Activated CD8-positive, alpha-beta T cell treated with anti-CD3 and anti-CD28 coated beads for 36 hours (primary cell): Measurements from ENCODE around the gene THRB. TPM values are rescaled to one million over a fixed set of nuclear protein-coding genes. Genes with fewer than 3 reads are reported as not detected.

ENCODE experiments used
- ATAC-seq: fragments of 200-7000 bp; cut with Tn5 transposase; one replicate; pipeline ENCODE4 v1.10.0; 2021; ENCODE audit warnings: mild to moderate bottlenecking, moderate library complexity
- CTCF ChIA-PET: fragments of 350-600 bp; sonication (Branson Sonifier 250); formaldehyde crosslinking; loops from one replicate; lab custom pipeline; 2021; ENCODE audit warnings: antibody characterized with exemption; lab: Charles Lee
- POLR2A ChIA-PET: fragments of 350-600 bp; sonication (Branson Sonifier 250); formaldehyde crosslinking; loops from one replicate; lab custom pipeline; 2021; ENCODE audit warnings: antibody characterized with exemption; lab: Charles Lee
- DNase-seq: peaks from one replicate; pipeline ENCODE4 v3.0.0-alpha.2; 2020
- H3K27ac Mint-ChIP-seq: one replicate; pipeline ENCODE4 v1.8.0; 2021; ENCODE audit warnings: mild to moderate bottlenecking, mixed read lengths
- H3K27me3 Mint-ChIP-seq: one replicate; pipeline ENCODE4 v1.8.0; 2021; ENCODE audit warnings: mixed read lengths
- H3K36me3 Mint-ChIP-seq: one replicate; pipeline ENCODE4 v1.8.0; 2021; ENCODE audit warnings: low read depth, mixed read lengths
- H3K4me1 Mint-ChIP-seq: one replicate; pipeline ENCODE4 v1.8.0; 2021; ENCODE audit warnings: low read depth, mixed read lengths
- H3K4me3 Mint-ChIP-seq: one replicate; pipeline ENCODE4 v1.8.0; 2021; ENCODE audit warnings: mild to moderate bottlenecking, moderate library complexity, mixed read lengths
- H3K9me3 Mint-ChIP-seq: one replicate; pipeline ENCODE4 v1.8.0; 2021; ENCODE audit warnings: mixed read lengths
- intact Hi-C: fragments of 100-400 bp; cut with micrococcal nuclease; formaldehyde crosslinking; loops from one replicate; pipeline ENCODE4 v1.10.0; 2022
- total RNA-seq, 2 experiments: library from RNA; stranded (reverse); gene quantifications; one replicate each; pipeline ENCODE4 v1.2.3, GENCODE V29; 2021
- TF ChIP-seq, protein P1 (sequence below): fragments of 200-600 bp; IDR thresholded peaks from one replicate; pipeline ENCODE4 v1.8.0; 2022; ENCODE audit warnings: antibody characterized with exemption, mild to moderate bottlenecking

The THRB gene
- total RNA-seq, 2 experiments from 2014 or later: not detected

DNA sequence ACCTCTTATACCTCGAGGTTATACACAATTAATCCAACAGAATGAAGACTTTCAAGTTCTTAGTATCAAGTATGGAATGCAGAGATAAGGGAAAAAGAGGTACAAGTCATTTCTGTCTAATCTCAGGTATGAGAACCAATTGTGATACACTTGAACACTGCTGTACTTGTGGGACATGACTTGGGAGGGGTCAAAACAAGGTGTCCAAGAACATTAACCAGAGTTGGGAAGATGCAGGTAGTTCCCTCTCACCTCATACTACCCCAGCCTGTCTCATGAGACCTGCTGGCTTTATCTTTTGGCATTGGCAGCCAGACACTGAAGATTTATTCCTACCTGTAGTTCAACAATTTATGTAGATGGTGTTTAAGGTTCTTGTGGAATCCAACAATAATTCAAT, 339.9 kb downstream of the THRB start:
- DNase-seq (no peak), ATAC-seq (no peak)
- CTCF ChIA-PET: no interaction called here
- Mint-ChIP-seq H3K27me3 (peaks cover 4% of the 10 kb centered on the region), H3K9me3 (no peaks in the 10 kb centered on the region), H3K4me3 (no peak overlapping the region), H3K36me3 (no peaks in the 10 kb centered on the region), H3K4me1 (peaks cover 8% of the 10 kb centered on the region), H3K27ac (no peak overlapping the region)
- intact Hi-C loops: no loop called here
- POLR2A ChIA-PET: no interaction called here
- TF ChIP-seq, protein P1, sequence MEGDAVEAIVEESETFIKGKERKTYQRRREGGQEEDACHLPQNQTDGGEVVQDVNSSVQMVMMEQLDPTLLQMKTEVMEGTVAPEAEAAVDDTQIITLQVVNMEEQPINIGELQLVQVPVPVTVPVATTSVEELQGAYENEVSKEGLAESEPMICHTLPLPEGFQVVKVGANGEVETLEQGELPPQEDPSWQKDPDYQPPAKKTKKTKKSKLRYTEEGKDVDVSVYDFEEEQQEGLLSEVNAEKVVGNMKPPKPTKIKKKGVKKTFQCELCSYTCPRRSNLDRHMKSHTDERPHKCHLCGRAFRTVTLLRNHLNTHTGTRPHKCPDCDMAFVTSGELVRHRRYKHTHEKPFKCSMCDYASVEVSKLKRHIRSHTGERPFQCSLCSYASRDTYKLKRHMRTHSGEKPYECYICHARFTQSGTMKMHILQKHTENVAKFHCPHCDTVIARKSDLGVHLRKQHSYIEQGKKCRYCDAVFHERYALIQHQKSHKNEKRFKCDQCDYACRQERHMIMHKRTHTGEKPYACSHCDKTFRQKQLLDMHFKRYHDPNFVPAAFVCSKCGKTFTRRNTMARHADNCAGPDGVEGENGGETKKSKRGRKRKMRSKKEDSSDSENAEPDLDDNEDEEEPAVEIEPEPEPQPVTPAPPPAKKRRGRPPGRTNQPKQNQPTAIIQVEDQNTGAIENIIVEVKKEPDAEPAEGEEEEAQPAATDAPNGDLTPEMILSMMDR: no peak

DNA sequence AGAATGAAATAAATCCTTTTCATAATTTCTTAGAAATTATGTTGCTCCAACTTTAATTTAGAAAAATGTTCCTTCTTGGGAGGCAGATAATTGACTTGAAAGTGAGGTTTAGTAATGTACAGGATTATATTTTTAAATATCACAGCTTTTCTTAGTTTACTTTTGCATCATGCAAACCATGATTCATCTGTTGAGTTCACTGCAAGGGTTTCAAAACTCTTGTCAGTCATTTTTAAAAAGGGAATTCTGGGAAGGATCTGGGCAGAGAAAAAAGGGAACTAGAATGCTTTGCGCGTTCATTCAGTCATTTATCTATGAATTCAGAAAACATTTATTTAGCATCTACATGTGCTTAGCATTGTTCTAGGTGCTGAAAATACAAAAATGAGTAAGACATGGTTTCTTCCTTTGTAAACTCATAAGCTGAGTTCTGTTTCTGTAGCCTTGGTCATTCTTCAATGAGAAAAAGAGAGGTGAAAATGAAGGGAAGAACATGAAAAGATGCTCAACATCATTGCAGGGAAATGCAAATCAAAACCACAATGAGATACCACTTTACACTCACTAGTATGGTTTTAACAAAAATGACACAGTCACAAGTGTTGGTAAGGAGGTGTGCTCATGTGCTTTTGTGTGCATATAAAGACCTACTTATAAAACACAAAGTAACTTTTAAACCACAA, 340.5 kb downstream of the THRB start:
- no peak overlapping the region for H3K4me3 Mint-ChIP-seq
- no peaks in the 10 kb centered on the region for H3K9me3 Mint-ChIP-seq
- H3K36me3 Mint-ChIP-seq: no peaks in the 10 kb centered on the region
- no peak overlapping the region for H3K27ac Mint-ChIP-seq
- CTCF ChIA-PET: interaction anchor here (1.1 kb wide), 1 partner anchor 155 kb away, joined by 3 read pairs; no protein-coding TSS in a partner anchor
- no peak for ATAC-seq
- H3K27me3 Mint-ChIP-seq: peaks cover 4% of the 10 kb centered on the region
- POLR2A ChIA-PET: no interaction called here
- H3K4me1 Mint-ChIP-seq: peaks cover 8% of the 10 kb centered on the region
- DNase-seq: no peak
- TF ChIP-seq, protein P1: no peak
- intact Hi-C loops: no loop called here

DNA sequence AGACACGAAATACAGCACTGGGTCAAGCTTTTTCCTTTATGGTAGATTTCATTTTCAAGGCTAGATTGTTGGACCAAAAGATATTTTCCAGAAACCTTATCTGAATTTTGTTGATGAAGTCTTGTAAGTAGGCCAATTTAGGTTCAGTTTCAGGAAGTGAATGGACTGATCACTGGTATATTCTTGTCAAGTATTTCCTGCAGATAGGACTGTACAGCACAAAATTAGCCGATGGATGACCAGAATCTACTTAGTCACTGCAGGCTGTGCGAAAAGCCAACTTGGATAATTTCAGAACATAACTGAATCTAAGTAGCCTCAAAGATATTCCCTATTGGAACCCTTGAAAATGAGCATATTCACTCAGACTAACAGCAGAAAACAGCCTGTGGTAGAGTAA, 343.1 kb downstream of the THRB start:
- H3K9me3 Mint-ChIP-seq: no peaks in the 10 kb centered on the region
- TF ChIP-seq, protein P1: no peak
- ATAC-seq (no peak), DNase-seq (no peak)
- CTCF ChIA-PET: no interaction called here
- POLR2A ChIA-PET: no interaction called here
- peaks cover 4% of the 10 kb centered on the region for H3K27me3 Mint-ChIP-seq
- intact Hi-C loops: no loop called here
- no peak overlapping the region for H3K27ac Mint-ChIP-seq
- no peaks in the 10 kb centered on the region for H3K36me3 Mint-ChIP-seq
- peaks cover 6% of the 10 kb centered on the region for H3K4me1 Mint-ChIP-seq
- no peak overlapping the region for H3K4me3 Mint-ChIP-seq

DNA sequence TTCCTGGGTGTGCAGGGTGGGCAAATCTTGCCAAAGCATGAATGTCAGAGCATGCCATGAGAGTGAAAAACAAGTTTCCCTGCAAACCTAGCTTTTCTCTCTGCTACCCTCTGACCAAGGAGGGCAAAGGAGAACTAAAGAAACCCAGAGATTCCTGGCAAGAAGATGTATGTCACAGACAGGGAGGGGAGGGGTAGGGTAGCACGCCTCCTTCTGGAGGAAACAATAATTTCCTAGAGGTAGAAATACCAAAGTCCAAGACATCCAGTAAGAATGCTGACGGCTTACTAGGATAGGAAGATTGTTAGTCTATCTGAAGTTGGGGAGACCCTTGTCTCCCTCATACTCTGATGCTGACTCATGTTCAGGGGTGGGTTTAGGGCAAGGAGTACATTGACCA, 345.6 kb downstream of the THRB start:
- ATAC-seq (no peak), DNase-seq (no peak)
- Mint-ChIP-seq H3K36me3 (no peaks in the 10 kb centered on the region), H3K4me1 (peaks cover 3% of the 10 kb centered on the region), H3K9me3 (no peaks in the 10 kb centered on the region), H3K4me3 (no peak overlapping the region), H3K27me3 (no peaks in the 10 kb centered on the region), H3K27ac (no peak overlapping the region)
- TF ChIP-seq, protein P1: peak; percentile 12
- ChIA-PET POLR2A (no interaction called here), CTCF (no interaction called here)
- intact Hi-C loops: no loop called here

DNA sequence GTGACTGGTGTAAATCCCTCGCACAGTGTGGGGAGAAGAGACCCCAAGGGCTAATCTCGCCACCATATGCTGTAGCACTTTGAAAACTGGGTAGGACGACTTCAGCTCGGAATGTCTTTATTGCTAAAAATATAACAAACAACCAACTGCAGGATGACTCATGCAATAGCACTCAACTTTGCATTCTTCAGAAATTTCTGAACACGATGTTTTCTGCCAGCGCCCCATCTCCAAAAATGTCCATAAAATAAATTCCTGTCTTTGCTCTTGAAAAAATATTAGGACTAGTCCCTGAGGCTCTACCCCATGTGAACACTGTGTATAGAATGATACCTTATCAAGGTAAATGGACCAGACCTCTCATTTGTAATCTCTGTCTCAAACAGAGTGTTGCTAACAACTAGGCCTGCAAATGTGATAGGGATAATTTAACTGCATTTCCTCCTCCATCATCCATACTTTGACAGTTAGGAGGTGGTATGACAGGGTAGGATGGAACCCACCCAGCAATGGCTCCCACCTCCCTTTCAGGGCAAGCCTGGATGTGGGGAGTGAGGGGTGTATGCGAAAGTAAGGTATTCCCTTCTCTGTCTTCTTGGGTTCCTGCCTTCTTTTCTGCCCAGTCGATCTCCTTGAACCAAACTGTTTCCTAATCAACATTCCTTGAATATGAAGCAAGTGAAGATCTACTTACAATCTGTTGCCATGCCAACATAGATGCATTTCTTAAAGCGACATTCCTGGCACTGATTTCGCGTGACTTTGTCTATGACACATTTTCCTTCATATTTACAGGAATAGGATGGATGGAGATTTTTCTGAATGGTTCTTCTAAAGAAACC, 348.4 kb downstream of the THRB start:
- TF ChIP-seq, protein P1: no peak
- Mint-ChIP-seq H3K4me3 (no peak overlapping the region), H3K27ac (no peak overlapping the region), H3K9me3 (no peaks in the 10 kb centered on the region), H3K4me1 (no peaks in the 10 kb centered on the region), H3K27me3 (no peaks in the 10 kb centered on the region), H3K36me3 (no peaks in the 10 kb centered on the region)
- ATAC-seq: no peak
- POLR2A ChIA-PET: no interaction called here
- CTCF ChIA-PET: no interaction called here
- intact Hi-C loops: no loop called here
- no peak for DNase-seq
